HepG2 (cell line): Measurements from ENCODE around the gene PARD3. TPM values are rescaled to one million over a fixed set of nuclear protein-coding genes. Genes with fewer than 3 reads are reported as not detected.

Experiments
- ATAC-seq: fragments of 200-7000 bp; cut with Tn5 transposase; 3 replicates; pipeline ENCODE4 v1.9.1; 2020; ENCODE audit warnings: mild to moderate bottlenecking, moderate library complexity
- BruUV-seq: library from RNA; stranded (reverse); fragments of 400-500 nt; replicated peaks from 2 replicates; lab custom pipeline; 2021; lab: Mats Ljungman, UMichigan
- CTCF ChIA-PET: fragments of 300-600 bp; formaldehyde crosslinking; extraction: SDS; loops from one replicate; lab custom pipeline; 2021; ENCODE audit warnings: low total read pairs, inconsistent platforms, low intra/inter-chr PET ratio; lab: Yijun Ruan, JAX
- POLR2A ChIA-PET: fragments of 350-600 bp; sonication (Branson Sonifier 250); formaldehyde crosslinking; loops from one replicate; lab custom pipeline; 2020; ENCODE audit warnings: antibody characterized with exemption, inconsistent platforms; lab: Yijun Ruan, JAX
- DNase-seq: peaks from one replicate; pipeline ENCODE4 v3.0.0-alpha.2; 2015; ENCODE audit warnings: low spot score
- FAIRE-seq: peaks from 3 replicates; lab custom pipeline; 2011; peaks lifted over from hg19 to GRCh38; lab: Jason Lieb, UNC
- H2AFZ ChIP-seq: one replicate; pipeline ENCODE4 v1.6.1; 2011; ENCODE audit warnings: low read length, inconsistent platforms
- H3K27ac ChIP-seq: fragments of 300-600 bp; 3 replicates; pipeline ENCODE4 v1.8.0; 2011; ENCODE audit warnings: mixed run types, mild to moderate bottlenecking, mixed read lengths, low read length, inconsistent platforms; ENCODE audit not compliant: insufficient read depth; ENCODE audit errors: extremely low read length
- H3K27me3 ChIP-seq, 2 experiments: fragments of 200-600 bp in 1 of 2; 2 replicates in 1 of 2; 3 replicates in 1 of 2; pipeline versions ENCODE4 v1.6.0 to v1.8.0; 2011; ENCODE audit warnings: low read length in 2 of 2, mild to moderate bottlenecking in 2 of 2, moderate library complexity in 2 of 2, inconsistent platforms in 1 of 2; ENCODE audit not compliant: insufficient read depth in 2 of 2, control insufficient read depth in 1 of 2
- H3K36me3 ChIP-seq, 2 experiments: fragments of 200-600 bp in 1 of 2; replicated peaks in 1 of 2; 2 replicates in 1 of 2; 3 replicates in 1 of 2; pipeline versions ENCODE4 v1.5.1 to v1.8.0; 2011; ENCODE audit warnings: low read length in 2 of 2, inconsistent platforms in 1 of 2; ENCODE audit not compliant: insufficient read depth in 2 of 2, control insufficient read depth in 1 of 2
- H3K4me1 ChIP-seq: 2 replicates; pipeline ENCODE4 v1.5.1; 2012; ENCODE audit warnings: low read length, inconsistent platforms; ENCODE audit not compliant: insufficient read depth
- H3K4me2 ChIP-seq: 2 replicates; pipeline ENCODE4 v1.6.0; 2011; ENCODE audit warnings: low read depth, low read length, inconsistent platforms
- H3K4me3 ChIP-seq, 3 experiments: fragments of 200-600 bp in 1 of 3; sonication (generic), shearing (Covaris generic) in 1 of 3; replicated peaks in 1 of 3; 2 replicates each; pipeline ENCODE4 v1.5.1; 2011 to 2016; ENCODE audit warnings: low read length in 3 of 3, inconsistent platforms in 2 of 3, low read depth in 2 of 3, mild to moderate bottlenecking in 2 of 3, control low read depth in 1 of 3, mixed read lengths in 1 of 3; ENCODE audit not compliant: insufficient read depth in 1 of 3
- H3K79me2 ChIP-seq: one replicate; pipeline ENCODE4 v1.6.1; 2011; ENCODE audit warnings: low read length, inconsistent platforms; ENCODE audit not compliant: insufficient read depth
- H3K9ac ChIP-seq: 2 replicates; pipeline ENCODE4 v1.6.0; 2011; ENCODE audit warnings: mild to moderate bottlenecking, low read depth, low read length, inconsistent platforms; ENCODE audit not compliant: insufficient read depth
- H3K9me3 ChIP-seq: 2 replicates; pipeline ENCODE4 v1.5.1; 2012; ENCODE audit warnings: mild to moderate bottlenecking, low read length
- H4K20me1 ChIP-seq: 2 replicates; pipeline ENCODE4 v1.6.0; 2011; ENCODE audit warnings: inconsistent platforms, mild to moderate bottlenecking, low read length, moderate library complexity; ENCODE audit not compliant: insufficient read depth
- ADNP ChIP-seq: sonication (generic); formaldehyde crosslinking; IDR thresholded peaks from 2 replicates; pipeline ENCODE4 v1.4.0; 2020; ENCODE audit warnings: missing genetic modification reagents
- CENPBD1 ChIP-seq: sonication (generic); formaldehyde crosslinking; IDR thresholded peaks from 2 replicates; pipeline ENCODE4 v1.8.0; 2022; ENCODE audit warnings: missing genetic modification reagents, low read depth, mild to moderate bottlenecking, borderline replicate concordance
- DNMT3B ChIP-seq: conservative IDR thresholded peaks from 2 replicates; pipeline ENCODE4 v1.6.1; 2016; ENCODE audit warnings: missing biosample characterization, control low read depth
- EEA1 ChIP-seq: sonication (generic); formaldehyde crosslinking; IDR thresholded peaks from 2 replicates; pipeline ENCODE4 v1.5.1; 2020; ENCODE audit warnings: mild to moderate bottlenecking, missing genetic modification reagents, borderline replicate concordance
- FOXC1 ChIP-seq: sonication (generic); formaldehyde crosslinking; IDR thresholded peaks from 2 replicates; pipeline ENCODE4 v1.8.0; 2022; ENCODE audit warnings: mild to moderate bottlenecking, missing genetic modification reagents, borderline replicate concordance
- GATAD1 ChIP-seq: IDR thresholded peaks from 2 replicates; pipeline ENCODE4 v1.6.1; 2016; ENCODE audit warnings: missing genetic modification reagents, missing compliant biosample characterization
- HOXA3 ChIP-seq: sonication (generic); formaldehyde crosslinking; IDR thresholded peaks from 2 replicates; pipeline ENCODE4 v1.5.0; 2020; ENCODE audit warnings: missing genetic modification reagents
- MIER3 ChIP-seq: IDR thresholded peaks from 2 replicates; pipeline ENCODE4 v1.6.1; 2016; ENCODE audit warnings: missing compliant biosample characterization, borderline replicate concordance
- RCOR2 ChIP-seq: IDR thresholded peaks from 2 replicates; pipeline ENCODE4 v1.6.1; 2016; ENCODE audit warnings: missing biosample characterization, missing genetic modification reagents
- SAP130 ChIP-seq: IDR thresholded peaks from 2 replicates; pipeline ENCODE4 v1.6.1; 2016; ENCODE audit warnings: low read depth
- SCMH1 ChIP-seq: sonication (generic); formaldehyde crosslinking; IDR thresholded peaks from 2 replicates; pipeline ENCODE4 v1.9.0; 2021; ENCODE audit warnings: missing genetic modification reagents, mild to moderate bottlenecking, borderline replicate concordance
- ZBTB3 ChIP-seq: sonication (generic); formaldehyde crosslinking; IDR thresholded peaks from 2 replicates; pipeline ENCODE4 v1.4.0; 2020; ENCODE audit warnings: low read depth, mild to moderate bottlenecking, moderate library complexity, missing genetic modification reagents, borderline replicate concordance
- ZBTB33 ChIP-seq: sonication (generic); formaldehyde crosslinking; IDR thresholded peaks from 2 replicates; pipeline ENCODE4 v1.4.0; 2020; ENCODE audit warnings: missing genetic modification reagents
- ZBTB42 ChIP-seq: sonication (generic); formaldehyde crosslinking; IDR thresholded peaks from 2 replicates; pipeline ENCODE4 v1.5.0; 2020; ENCODE audit warnings: mild to moderate bottlenecking, missing genetic modification reagents
- ZNF296 ChIP-seq: sonication (generic); formaldehyde crosslinking; conservative IDR thresholded peaks from 2 replicates; pipeline ENCODE4 v1.5.0; 2020; ENCODE audit warnings: mild to moderate bottlenecking, missing genetic modification reagents
- ZNF333 ChIP-seq: sonication (generic); formaldehyde crosslinking; IDR thresholded peaks from 2 replicates; pipeline ENCODE4 v1.4.0; 2020; ENCODE audit warnings: mild to moderate bottlenecking, missing genetic modification reagents, borderline replicate concordance
- ZNF446 ChIP-seq: sonication (generic); formaldehyde crosslinking; IDR thresholded peaks from 2 replicates; pipeline ENCODE4 v1.5.0; 2020; ENCODE audit warnings: mild to moderate bottlenecking, missing genetic modification reagents
- ZNF607 ChIP-seq: sonication (generic); formaldehyde crosslinking; IDR thresholded peaks from 2 replicates; pipeline ENCODE4 v1.5.1; 2020; ENCODE audit warnings: missing genetic modification reagents, mild to moderate bottlenecking, borderline replicate concordance
- ZNF687 ChIP-seq: sonication (generic); formaldehyde crosslinking; IDR thresholded peaks from 2 replicates; pipeline ENCODE4 v1.5.1; 2020; ENCODE audit warnings: mild to moderate bottlenecking, missing genetic modification reagents, moderate library complexity
- WGBS: methylation state at CpG from one replicate; pipeline ENCODE4 v1.1.6; 2017; ENCODE audit warnings: low lambda C conversion rate; 5-methylcytosine and 5-hydroxymethylcytosine counted together
- in situ Hi-C: cut with HindIII; loops from 2 replicates; pipeline ENCODE4 v1.10.0; 2017; ENCODE audit warnings: low pct_unique_long_range_greater_than_20kb; ENCODE audit not compliant: extremely low pct_ligation_motif_present
- intact Hi-C: fragments of 100-400 bp; cut with micrococcal nuclease; formaldehyde crosslinking; loops from one replicate; pipeline ENCODE4 v1.10.0; 2022; ENCODE audit not compliant: unreplicated experiment
- polyA plus RNA-seq, 8 experiments: library from polyadenylated mRNA; depleted of rRNA in 3 of 8; stranded (reverse) in 7 of 8; unstranded in 1 of 8; fragments of >200 nt; fragmentation: Illumina TruSeq in 4 of 8; extraction: Trizol in 4 of 8; gene quantifications; 2 replicates each; pipeline versions ENCODE4 v1.2.1 to v1.2.3, GENCODE V29; 2011 to 2016; ENCODE audit warnings: low read depth in 4 of 8, missing spikeins in 1 of 8, mixed read lengths in 1 of 8; ENCODE audit not compliant: insufficient read depth in 1 of 8
- total RNA-seq, 5 experiments: library from RNA; depleted of rRNA; stranded (reverse); fragments of >200 nt; fragmentation: Illumina TruSeq; extraction: Trizol; gene quantifications; 2 replicates each; pipeline ENCODE4 v1.2.3, GENCODE V29; 2016; ENCODE audit warnings: low read depth in 1 of 5

PARD3 gene
- total and polyA plus RNA-seq, 2 of the 13 experiments (the other 11 are each of a cell fraction or from before 2014, with no cell fraction given) = 40.9 to 60.0 TPM

- Histone ChIP-seq H3K27ac (peak overlapping the region; percentile 24), H3K4me3 (peak overlapping the region in 1 of 3 experiments; percentile 6; a peak in 2 of 6 replicates), H2AFZ (no peak overlapping the region), H3K9me3 (no peaks in the 10 kb centered on the region), H4K20me1 (no peaks in the 10 kb centered on the region), H3K79me2 (no peaks in the 10 kb centered on the region), H3K27me3 (no peaks in the 10 kb centered on the region), H3K4me1 (peaks cover 42% of the 10 kb centered on the region), H3K4me2 (peak overlapping the region; percentile 60), H3K36me3 (no peaks in the 10 kb centered on the region; a peak in 1 of 5 replicates), H3K9ac (no peak overlapping the region; the same call in 1 of the 2 replicates)
- POLR2A ChIA-PET = no interaction called here
- DNase-seq (peak; percentile 32), ATAC-seq (peak; percentile 18), FAIRE-seq (no peak)
- in situ Hi-C loops = no loop called here
- CTCF ChIA-PET = no interaction called here
- intact Hi-C loops = no loop called here
- no TSS peak for BruUV-seq
- WGBS = 66% methylated on average over 16 of the region's 16 CpGs
- no peak for TF ChIP-seq ZNF607 (CRISPR knock-in tag)
- no peak for TF ChIP-seq ADNP
- no peak for TF ChIP-seq ZNF296 (CRISPR knock-in tag)
- 0 out of 2 replicates have a peak, but pooled peaks have one; percentile 1 for TF ChIP-seq MIER3 (CRISPR knock-in tag)
- TF ChIP-seq GATAD1 (CRISPR knock-in tag) = no peak
- no peak for TF ChIP-seq CENPBD1 (CRISPR knock-in tag)
- TF ChIP-seq ZNF687 (CRISPR knock-in tag) = peak; percentile 44; the same call in 1 of the 2 replicates
- TF ChIP-seq SCMH1 = no peak
- 0 out of 2 replicates have a peak, but pooled peaks have one; percentile 18 for TF ChIP-seq SAP130
- TF ChIP-seq ZNF333 = no peak
- 0 out of 2 replicates have a peak, but pooled peaks have one; percentile 24 for TF ChIP-seq FOXC1 (CRISPR knock-in tag)
- TF ChIP-seq EEA1 = no peak
- peak; percentile 4; the same call in 1 of the 2 replicates for TF ChIP-seq HOXA3 (CRISPR knock-in tag)
- TF ChIP-seq ZBTB33 (CRISPR knock-in tag) = peak; percentile 75
- no peak for TF ChIP-seq ZBTB3 (CRISPR knock-in tag)
- 0 out of 2 replicates have a peak, but pooled peaks have one; percentile 23 for TF ChIP-seq RCOR2 (CRISPR knock-in tag)
- TF ChIP-seq ZBTB42 = no peak
- no peak for TF ChIP-seq DNMT3B
- TF ChIP-seq ZNF446 (CRISPR knock-in tag) = no peak
Measured at GRCh38 chr10:34116681-34117271, 698.3 kb downstream of the PARD3 start.
